HUES64 (cell line): ENCODE measurements around the gene CEP128.

ENCODE experiments used
- H3K27ac ChIP-seq: 2 replicates; pipeline ENCODE4 v1.7.0; 2013; ENCODE audit warnings: low read depth, low read length, inconsistent platforms
- H3K27me3 ChIP-seq: 2 replicates; pipeline ENCODE4 v1.6.1; 2013; ENCODE audit warnings: mild to moderate bottlenecking, low read length; ENCODE audit not compliant: insufficient read depth
- H3K36me3 ChIP-seq: 2 replicates; pipeline ENCODE4 v1.6.1; 2013; ENCODE audit warnings: mild to moderate bottlenecking, low read length; ENCODE audit not compliant: insufficient read depth
- H3K4me1 ChIP-seq: 2 replicates; pipeline ENCODE4 v1.6.1; 2013; ENCODE audit warnings: mild to moderate bottlenecking, low read length, moderate library complexity; ENCODE audit not compliant: insufficient read depth
- H3K4me3 ChIP-seq: 2 replicates; pipeline ENCODE4 v1.5.1; 2013; ENCODE audit warnings: mild to moderate bottlenecking, low read length, moderate library complexity
- H3K9ac ChIP-seq: 2 replicates; pipeline ENCODE4 v1.6.1; 2013; ENCODE audit warnings: mild to moderate bottlenecking, low read depth, low read length
- H3K9me3 ChIP-seq: 2 replicates; pipeline ENCODE4 v1.6.1; 2013; ENCODE audit warnings: low read depth, low read length; ENCODE audit not compliant: insufficient read depth
- WGBS: fragments of 150-250, 120-280 bp; methylation state at CpG from one replicate; pipeline ENCODE4 v1.1.7; 2013; ENCODE audit warnings: missing lambda C conversion rate; 5-methylcytosine and 5-hydroxymethylcytosine counted together

Gene CEP128

DNA sequence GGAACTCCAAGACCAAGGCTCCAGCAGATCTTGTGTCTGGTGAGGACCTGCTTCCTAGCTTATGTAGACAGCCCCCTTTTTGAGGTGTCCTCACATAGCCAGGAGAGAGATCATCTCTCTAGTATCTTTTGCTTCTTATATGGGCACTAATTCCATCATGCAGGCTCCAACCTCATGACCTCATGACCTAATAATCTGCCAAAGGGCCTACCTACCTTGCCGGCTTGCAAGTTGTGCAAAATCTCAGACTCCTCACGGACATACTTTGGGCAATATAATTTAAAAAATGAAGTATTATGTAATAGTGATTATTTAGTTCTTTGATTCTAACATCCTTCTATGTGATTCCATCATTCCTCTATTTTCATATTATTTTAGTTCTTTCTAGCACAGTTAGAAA lies 397.2 kb downstream of the CEP128 start:
- no peaks in the 10 kb centered on the region for H3K4me1 ChIP-seq
- peaks cover 6% of the 10 kb centered on the region; the same call in 1 of the 2 replicates for H3K9me3 ChIP-seq
- no peaks in the 10 kb centered on the region for H3K27me3 ChIP-seq
- H3K36me3 ChIP-seq = no peaks in the 10 kb centered on the region
- H3K9ac ChIP-seq = no peak overlapping the region
- H3K27ac ChIP-seq = no peak overlapping the region
- no peak overlapping the region for H3K4me3 ChIP-seq
- 100% methylated on average over 2 of the region's 2 CpGs for WGBS

DNA sequence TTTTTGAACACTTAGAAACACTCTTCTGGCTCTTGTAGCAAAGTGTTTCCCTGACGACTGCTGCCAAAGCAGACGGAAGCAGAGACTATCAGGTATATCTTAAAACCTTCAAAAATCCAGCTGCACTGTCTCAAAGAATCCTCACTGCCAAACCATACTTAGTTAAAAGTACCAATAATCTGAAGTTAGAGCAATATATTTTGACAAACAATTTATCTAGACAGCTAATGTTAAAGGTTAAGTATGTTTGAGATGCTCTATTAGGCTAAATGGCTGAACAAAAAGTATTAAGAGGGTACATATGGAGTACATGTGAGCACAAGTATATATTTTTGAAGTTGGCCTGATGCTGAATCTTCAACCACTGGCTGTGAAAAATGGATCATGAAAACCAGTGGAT lies 398.3 kb downstream of the CEP128 start:
- 94% methylated on average over 2 of the region's 2 CpGs for WGBS
- no peaks in the 10 kb centered on the region for H3K4me1 ChIP-seq
- H3K4me3 ChIP-seq = no peak overlapping the region
- no peak overlapping the region for H3K27ac ChIP-seq
- H3K36me3 ChIP-seq = no peaks in the 10 kb centered on the region
- peaks cover 9% of the 10 kb centered on the region; the same call in 1 of the 2 replicates for H3K9me3 ChIP-seq
- H3K27me3 ChIP-seq = no peaks in the 10 kb centered on the region
- no peak overlapping the region for H3K9ac ChIP-seq

GRCh38 chr14:80538633-80539375 lies 402.7 kb downstream of the CEP128 start:
- Histone ChIP-seq H3K4me1 (no peaks in the 10 kb centered on the region), H3K9ac (no peak overlapping the region), H3K9me3 (peaks cover 9% of the 10 kb centered on the region; the same call in 1 of the 2 replicates), H3K4me3 (no peak overlapping the region), H3K27me3 (no peaks in the 10 kb centered on the region), H3K27ac (no peak overlapping the region), H3K36me3 (no peaks in the 10 kb centered on the region)
- 98% methylated on average over 7 of the region's 7 CpGs for WGBS

DNA sequence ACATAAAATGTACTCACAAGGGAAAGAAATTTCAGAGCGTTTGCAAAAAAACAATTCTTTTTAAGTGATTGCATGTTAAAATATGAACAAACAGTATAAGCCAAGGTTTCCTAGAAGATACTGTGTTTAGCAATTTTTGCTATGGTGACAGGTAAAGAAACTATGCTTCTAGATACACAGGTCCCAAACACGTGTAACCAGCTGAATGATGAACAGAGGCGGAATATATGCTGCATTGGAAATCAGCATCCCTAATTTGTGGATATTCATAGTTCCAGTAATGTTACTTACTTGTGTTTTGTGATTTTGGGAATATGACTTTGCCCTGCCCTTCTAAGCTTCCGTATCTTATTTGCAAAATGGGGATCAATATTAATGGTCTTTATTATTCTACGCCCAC lies 403.9 kb downstream of the CEP128 start:
- Histone ChIP-seq H3K27ac (no peak overlapping the region), H3K36me3 (no peaks in the 10 kb centered on the region), H3K4me1 (no peaks in the 10 kb centered on the region), H3K27me3 (no peaks in the 10 kb centered on the region), H3K4me3 (no peak overlapping the region), H3K9me3 (peaks cover 9% of the 10 kb centered on the region; the same call in 1 of the 2 replicates), H3K9ac (no peak overlapping the region)
- 84% methylated on average over 3 of the region's 5 CpGs for WGBS

DNA sequence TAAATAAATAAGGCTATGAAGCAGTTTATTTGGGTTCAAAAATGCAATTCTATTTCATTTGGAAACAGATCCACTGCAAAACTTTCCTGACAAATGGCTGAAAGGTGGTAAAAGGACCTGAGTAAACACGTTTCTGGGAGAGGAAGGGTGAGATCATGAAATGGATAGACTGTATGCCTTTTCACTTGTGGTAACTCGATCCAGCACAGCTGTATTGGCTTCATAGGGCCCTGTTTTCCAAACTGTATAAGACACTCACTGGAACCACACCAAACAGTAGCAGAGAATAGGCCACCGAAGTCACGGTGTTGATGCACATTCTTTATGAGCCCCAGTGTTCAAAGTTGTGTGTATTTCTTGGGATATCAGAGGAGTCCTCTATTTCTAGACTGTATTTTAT lies 405.1 kb downstream of the CEP128 start:
- Histone ChIP-seq H3K4me1 (no peaks in the 10 kb centered on the region), H3K9me3 (peaks cover 9% of the 10 kb centered on the region; the same call in 1 of the 2 replicates), H3K27ac (no peak overlapping the region), H3K27me3 (no peaks in the 10 kb centered on the region), H3K36me3 (no peaks in the 10 kb centered on the region), H3K4me3 (no peak overlapping the region), H3K9ac (no peak overlapping the region)
- 79% methylated on average over 4 of the region's 4 CpGs for WGBS

DNA sequence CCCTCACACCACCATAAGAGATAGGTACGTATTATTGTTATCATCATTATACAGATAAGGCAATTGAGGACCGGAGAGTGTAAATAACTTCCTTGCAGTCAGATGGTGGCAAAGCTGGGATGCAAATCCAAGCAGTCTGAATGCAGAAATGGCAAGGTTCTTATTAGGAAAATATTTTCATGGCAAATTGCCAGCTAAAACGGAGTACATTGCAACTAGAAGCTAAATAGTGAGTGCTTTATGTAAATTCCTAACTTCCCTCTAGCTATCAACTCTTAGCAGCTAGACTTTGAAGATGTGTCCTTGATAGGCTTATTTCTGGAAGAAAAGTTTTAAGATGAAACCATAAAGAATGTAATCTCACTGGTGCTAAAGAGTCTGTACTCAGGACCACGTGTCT lies 406.4 kb downstream of the CEP128 start:
- H3K36me3 ChIP-seq = no peaks in the 10 kb centered on the region
- no peak overlapping the region for H3K27ac ChIP-seq
- 80% methylated on average over 1 of the region's 4 CpGs for WGBS
- no peak overlapping the region for H3K4me3 ChIP-seq
- H3K27me3 ChIP-seq = no peaks in the 10 kb centered on the region
- no peak overlapping the region; the same call in 1 of the 2 replicates for H3K9ac ChIP-seq
- 0 out of 2 replicates have a peak, but pooled peaks cover 3% of the 10 kb centered on the region for H3K9me3 ChIP-seq
- H3K4me1 ChIP-seq = no peaks in the 10 kb centered on the region

GRCh38 chr14:80523518-80524117 lies 417.9 kb downstream of the CEP128 start:
- H3K4me3 ChIP-seq = no peak overlapping the region
- no peaks in the 10 kb centered on the region for H3K4me1 ChIP-seq
- H3K36me3 ChIP-seq = no peaks in the 10 kb centered on the region
- no peaks in the 10 kb centered on the region for H3K27me3 ChIP-seq
- H3K9me3 ChIP-seq = no peaks in the 10 kb centered on the region
- no peak overlapping the region for H3K27ac ChIP-seq
- H3K9ac ChIP-seq = no peak overlapping the region

DNA sequence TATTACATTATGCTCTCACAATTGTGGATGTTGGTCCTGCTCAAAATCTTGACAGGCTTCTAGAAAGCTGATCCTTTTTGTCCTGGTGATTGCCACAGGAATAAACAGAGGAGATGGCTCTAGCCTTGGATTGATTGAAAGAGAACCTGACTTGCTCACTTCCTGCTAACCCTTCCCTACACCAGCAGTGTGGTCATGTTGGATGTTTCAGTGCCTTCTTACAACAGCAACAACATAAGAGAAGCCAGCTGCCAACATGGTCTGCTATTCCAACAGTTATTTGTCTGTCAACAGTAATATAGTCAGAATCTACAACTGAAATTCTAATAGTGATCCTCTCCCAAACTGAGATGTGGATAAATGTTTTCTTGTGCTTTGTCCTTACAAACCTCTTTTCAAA lies 418.6 kb downstream of the CEP128 start:
- H3K36me3 ChIP-seq = no peaks in the 10 kb centered on the region
- H3K4me3 ChIP-seq = no peak overlapping the region
- H3K9me3 ChIP-seq = no peaks in the 10 kb centered on the region
- H3K4me1 ChIP-seq = no peaks in the 10 kb centered on the region
- no peak overlapping the region for H3K27ac ChIP-seq
- no peaks in the 10 kb centered on the region for H3K27me3 ChIP-seq
- H3K9ac ChIP-seq = no peak overlapping the region

- Histone ChIP-seq H3K27ac (no peak overlapping the region), H3K9me3 (no peaks in the 10 kb centered on the region), H3K4me1 (no peaks in the 10 kb centered on the region), H3K4me3 (no peak overlapping the region), H3K9ac (no peak overlapping the region), H3K36me3 (no peaks in the 10 kb centered on the region), H3K27me3 (no peaks in the 10 kb centered on the region)
- WGBS = 80% methylated on average over 1 of the region's 1 CpG
Observed at GRCh38 chr14:80522411-80522810, 419.1 kb downstream of the CEP128 start.

GRCh38 chr14:80521456-80521855 lies 420.1 kb downstream of the CEP128 start:
- Histone ChIP-seq H3K36me3 (no peaks in the 10 kb centered on the region), H3K9ac (no peak overlapping the region), H3K4me1 (no peaks in the 10 kb centered on the region), H3K27ac (no peak overlapping the region), H3K9me3 (no peaks in the 10 kb centered on the region), H3K27me3 (no peaks in the 10 kb centered on the region), H3K4me3 (no peak overlapping the region)
- WGBS = 95% methylated on average over 1 of the region's 3 CpGs

DNA sequence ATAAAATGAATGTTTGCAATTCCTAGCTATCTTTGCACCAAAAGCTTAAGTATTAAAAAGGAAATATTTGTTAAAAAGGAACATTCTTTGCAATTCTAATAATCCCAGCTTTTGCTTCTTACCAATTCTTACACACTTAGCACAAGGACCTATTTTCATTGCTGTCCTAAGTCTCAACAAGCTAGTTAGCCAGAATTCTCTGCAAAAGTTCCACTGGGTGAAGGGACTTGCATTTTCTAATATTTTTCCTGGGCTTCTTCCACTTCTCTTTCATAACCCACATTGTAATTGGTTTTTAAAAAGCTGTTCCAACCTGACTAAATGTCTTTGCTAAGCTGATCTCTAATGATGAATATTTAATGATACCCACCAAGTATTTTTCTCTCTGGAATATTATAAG lies 422.5 kb downstream of the CEP128 start:
- Histone ChIP-seq H3K9me3 (no peaks in the 10 kb centered on the region), H3K27me3 (no peaks in the 10 kb centered on the region), H3K9ac (no peak overlapping the region), H3K4me1 (no peaks in the 10 kb centered on the region), H3K4me3 (no peak overlapping the region), H3K27ac (no peak overlapping the region), H3K36me3 (no peaks in the 10 kb centered on the region)
